Tibial artery (tissue), 4 donors: ENCODE results near the gene COL4A6.

ENCODE experiments used
- DNase-seq, 2 donors: peaks; one replicate each; pipeline ENCODE4 v3.0.0-alpha.2; 2019
- H3K27ac ChIP-seq, 2 donors: fragments of 200-600 bp; sonication (generic) in 1 of 2; 1 replicate in 1 of 2; 2 replicates in 1 of 2; pipeline ENCODE4 v1.5.1; 2018 to 2019; ENCODE audit warnings: mild to moderate bottlenecking in 1 of 2
- H3K27me3 ChIP-seq, 2 donors: fragments of 200-600 bp; sonication (generic) in 1 of 2; one replicate each; pipeline versions ENCODE4 v1.5.1 to v1.6.0; 2016 to 2019
- H3K36me3 ChIP-seq, 3 donors: fragments of 200-600 bp; sonication (generic) in 2 of 3; one replicate each; pipeline ENCODE4 v1.5.1; 2016 to 2019; ENCODE audit warnings: mild to moderate bottlenecking in 2 of 3
- H3K4me1 ChIP-seq, 4 donors: fragments of 200-600 bp; sonication (generic) in 2 of 4; 1 replicate in 3 of 4; 2 replicates in 1 of 4; pipeline ENCODE4 v1.5.1; 2016 to 2019
- H3K4me3 ChIP-seq, 2 donors: fragments of 200-600 bp; sonication (generic) in 1 of 2; 1 replicate in 1 of 2; 2 replicates in 1 of 2; pipeline ENCODE4 v1.5.1; 2018 to 2019; ENCODE audit warnings: mild to moderate bottlenecking in 2 of 2
- H3K9me3 ChIP-seq, 3 donors: fragments of 200-600 bp; sonication (generic) in 1 of 3; one replicate each; pipeline ENCODE4 v1.5.1; 2016 to 2019
- CTCF ChIP-seq, 2 experiments: fragments of 200-600 bp in 1 of 2; fragments of 450-650 bp in 1 of 2; IDR thresholded peaks; one replicate each; pipeline ENCODE4 v1.5.1; 2017 to 2019; ENCODE audit warnings: antibody characterized with exemption in 2 of 2, mild to moderate bottlenecking in 1 of 2, moderate library complexity in 1 of 2
- intact Hi-C: fragments of 100-400 bp; cut with DNase I; formaldehyde crosslinking; loops from one replicate; pipeline ENCODE4 v1.15.0; 2023; ENCODE audit warnings: low total_unique reads

Gene COL4A6

GRCh38 chrX:108132034-108132433 lies 306.2 kb downstream of the COL4A6 start:
- H3K36me3 ChIP-seq: peaks cover 0 to 10% (median 0%) of the 10 kb centered on the region in 3 donors
- no peak overlapping the region for H3K4me3 ChIP-seq
- intact Hi-C loops: no loop called here
- TF ChIP-seq CTCF (IDR thresholded peaks at IDR 0.05): no peak
- no peaks in the 10 kb centered on the region for H3K9me3 ChIP-seq
- DNase-seq: no peak
- no peak overlapping the region for H3K27ac ChIP-seq
- H3K27me3 ChIP-seq: no peaks in the 10 kb centered on the region
- no peaks in the 10 kb centered on the region for H3K4me1 ChIP-seq

DNA sequence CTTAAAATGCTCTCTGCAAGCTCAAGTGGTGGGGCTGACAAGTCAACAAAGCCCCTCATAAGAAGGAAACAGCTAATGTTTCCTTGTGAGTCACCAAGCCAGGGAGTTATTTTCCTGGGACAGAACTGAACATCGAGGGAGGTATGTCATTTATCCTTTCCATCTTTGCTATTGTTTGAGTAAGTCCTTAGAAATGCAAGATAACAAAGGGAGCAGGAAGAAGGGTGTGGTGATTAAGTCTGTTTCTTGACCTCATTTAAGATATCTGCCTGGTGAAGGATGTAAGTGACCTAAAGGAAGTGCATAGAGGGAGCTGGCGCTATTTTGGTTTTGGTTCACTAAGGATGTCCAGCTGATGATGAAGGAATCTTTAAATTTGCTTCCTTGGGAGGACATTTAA lies 306.8 kb downstream of the COL4A6 start:
- H3K27ac ChIP-seq: no peak overlapping the region
- no peaks in the 10 kb centered on the region for H3K4me1 ChIP-seq
- DNase-seq: no peak
- peaks cover 0 to 10% (median 0%) of the 10 kb centered on the region in 3 donors for H3K36me3 ChIP-seq
- TF ChIP-seq CTCF (IDR thresholded peaks at IDR 0.05): no peak
- H3K9me3 ChIP-seq: no peaks in the 10 kb centered on the region
- intact Hi-C loops: no loop called here
- H3K4me3 ChIP-seq: no peak overlapping the region
- H3K27me3 ChIP-seq: no peaks in the 10 kb centered on the region

GRCh38 chrX:108130889-108131288 lies 307.3 kb downstream of the COL4A6 start:
- Histone ChIP-seq H3K36me3 (peaks cover 0 to 10% (median 0%) of the 10 kb centered on the region in 3 donors), H3K4me1 (no peaks in the 10 kb centered on the region), H3K9me3 (no peaks in the 10 kb centered on the region), H3K27ac (no peak overlapping the region), H3K27me3 (no peaks in the 10 kb centered on the region), H3K4me3 (no peak overlapping the region)
- no peak for DNase-seq
- TF ChIP-seq CTCF (IDR thresholded peaks at IDR 0.05): no peak
- intact Hi-C loops: no loop called here

- DNase-seq: no peak
- intact Hi-C loops: no loop called here
- H3K36me3 ChIP-seq: no peaks in the 10 kb centered on the region
- no peak overlapping the region for H3K27ac ChIP-seq
- H3K27me3 ChIP-seq: no peaks in the 10 kb centered on the region
- H3K4me1 ChIP-seq: no peaks in the 10 kb centered on the region
- no peaks in the 10 kb centered on the region for H3K9me3 ChIP-seq
- TF ChIP-seq CTCF (IDR thresholded peaks at IDR 0.05): no peak
- no peak overlapping the region for H3K4me3 ChIP-seq
Observed at GRCh38 chrX:108127152-108127551, 311.1 kb downstream of the COL4A6 start.

GRCh38 chrX:108126661-108127060 lies 311.6 kb downstream of the COL4A6 start:
- no peak for DNase-seq
- TF ChIP-seq CTCF (IDR thresholded peaks at IDR 0.05): no peak
- no peak overlapping the region for H3K27ac ChIP-seq
- H3K4me3 ChIP-seq: no peak overlapping the region
- peaks cover 0 to 2% (median 0%) of the 10 kb centered on the region in 4 donors for H3K4me1 ChIP-seq
- H3K36me3 ChIP-seq: no peaks in the 10 kb centered on the region
- H3K27me3 ChIP-seq: no peaks in the 10 kb centered on the region
- no peaks in the 10 kb centered on the region for H3K9me3 ChIP-seq
- intact Hi-C loops: no loop called here
